GM19025 (cell line): Measurements from ENCODE around the gene ZBTB1.
"Not testable (repeated sequence)": the region's sequence is repeated elsewhere in the genome, so short reads cannot be mapped to it uniquely, and the experiment has no call there.

ENCODE experiments used
- ATAC-seq: cut with Tn5 transposase; IDR thresholded peaks from one replicate; pipeline ENCODE4 v1.9.1; 2021; ENCODE audit warnings: mild to moderate bottlenecking, low read depth, moderate library complexity; ENCODE audit not compliant: unreplicated experiment

The ZBTB1 gene

GRCh38 chr14:64561631-64562030 lies 57.1 kb downstream of the ZBTB1 start:
- ATAC-seq, result no peak

GRCh38 chr14:64562436-64562835 lies 57.9 kb downstream of the ZBTB1 start:
- ATAC-seq, result no peak

GRCh38 chr14:64563696-64564095 lies 59.1 kb downstream of the ZBTB1 start:
- no peak for ATAC-seq

- ATAC-seq, result no peak
Observed at GRCh38 chr14:64566651-64567122, 62.1 kb downstream of the ZBTB1 start.

GRCh38 chr14:64569138-64569631 lies 64.6 kb downstream of the ZBTB1 start:
- ATAC-seq, result no peak

GRCh38 chr14:64569646-64570045 lies 65.1 kb downstream of the ZBTB1 start:
- not testable (repeated sequence) for ATAC-seq

GRCh38 chr14:64572386-64573104 lies 68.0 kb downstream of the ZBTB1 start:
- no peak for ATAC-seq

- ATAC-seq, result no peak
Observed at GRCh38 chr14:64573109-64573508, 68.5 kb downstream of the ZBTB1 start.
